CD4-positive, alpha-beta T cell treated with Interleukin-17A for 4 hours (primary cell): Measurements from ENCODE around the gene TNFRSF12A.
"Not testable (repeated sequence)": the region's sequence is repeated elsewhere in the genome, so short reads cannot be mapped to it uniquely, and the experiment has no call there.

Source experiments
- DNase-seq: peaks from one replicate; pipeline ENCODE4 v3.0.0-alpha.2; 2020; ENCODE audit warnings: mixed read lengths

TNFRSF12A gene

GRCh38 chr16:3069146-3069545, 49.0 kb downstream of the TNFRSF12A start:
- DNase-seq = not testable (repeated sequence)

GRCh38 chr16:3070608-3071111, 50.5 kb downstream of the TNFRSF12A start:
- no peak for DNase-seq

GRCh38 chr16:3071655-3072054, 51.5 kb downstream of the TNFRSF12A start:
- no peak for DNase-seq
